ENCODE data around the gene TMEM190. TPM values are rescaled to one million over a fixed set of nuclear protein-coding genes. Genes with fewer than 3 reads are reported as not detected.
A peak's percentile ranks its signal among the peaks of the same experiment; 100 is the strongest.
"Not testable (repeated sequence)": the region's sequence is repeated elsewhere in the genome, so short reads cannot be mapped to it uniquely, and the experiment has no call there.

Gene TMEM190
- polyA plus RNA-seq, 4 donors: 0.30 to 0.31 TPM; not detected in 2

DNA sequence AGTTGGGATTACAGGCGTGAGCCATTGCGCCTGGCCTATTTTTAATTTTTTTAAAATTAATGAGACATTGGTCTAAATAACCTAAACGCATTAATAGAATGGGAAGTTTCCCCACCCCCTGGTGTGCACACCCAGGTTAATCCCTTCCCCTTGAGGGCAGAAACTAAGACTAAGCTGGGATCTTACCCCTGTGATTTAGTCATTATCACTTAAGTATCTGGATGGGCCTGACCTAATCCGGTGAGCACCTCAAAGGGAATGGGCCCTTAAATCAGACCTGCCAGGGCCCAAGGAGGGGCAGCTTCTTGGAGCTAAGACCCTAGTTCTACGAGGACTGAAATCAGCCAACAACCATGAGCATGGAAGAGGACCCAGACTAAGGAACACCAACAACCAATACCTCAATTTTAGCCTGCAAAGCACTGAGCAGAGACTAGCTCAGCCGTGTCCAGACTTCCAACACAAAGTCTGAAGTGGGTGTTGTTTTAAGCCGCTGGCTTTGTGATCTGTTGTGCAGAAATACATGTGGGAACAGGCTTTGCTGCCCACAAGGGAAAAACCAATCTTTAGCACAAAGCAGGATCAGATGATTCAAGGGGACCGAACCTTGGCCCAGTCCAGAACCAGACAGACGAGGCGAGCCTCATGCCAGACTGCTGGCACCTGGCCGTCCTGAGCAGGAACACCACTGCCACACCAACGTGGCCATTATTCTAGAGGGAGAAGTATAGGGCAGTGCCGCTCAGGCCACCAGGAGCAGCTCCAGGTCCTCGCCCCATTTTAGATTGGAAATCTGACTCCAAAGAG, 23.9 kb downstream of the TMEM190 start:
- no peak overlapping the region for H3K27ac ChIP-seq (ENCODE audit: low read depth in 1 of 3, low read length in 2 of 3)
- H3K4me1 ChIP-seq (ENCODE audit: control insufficient read depth in 3 of 3, insufficient read depth in 2 of 3, low read depth in 1 of 3, low read length in 2 of 3): peaks cover 0 to 1% (median 0%) of the 10 kb centered on the region in 3 donors
- DNase-seq (no peak), FAIRE-seq (no peak)
- WGBS, 3 donors: 81 to 89% (median 87%) methylated on average over 14 of the region's 14 CpGs
- no peaks in the 10 kb centered on the region for H3K9me3 ChIP-seq (ENCODE audit: control insufficient read depth in 2 of 2, insufficient read depth in 1 of 2, low read depth in 1 of 2, low read length in 1 of 2)
- no peaks in the 10 kb centered on the region for H3K27me3 ChIP-seq (ENCODE audit: control insufficient read depth in 3 of 3, insufficient read depth in 3 of 3, low read length in 3 of 3)
- H3K4me3 ChIP-seq (ENCODE audit: low read depth in 1 of 3, low read length in 3 of 3): no peak overlapping the region
- peaks cover 6 to 43% (median 15%) of the 10 kb centered on the region in 3 donors for H3K36me3 ChIP-seq (ENCODE audit: control insufficient read depth in 3 of 3, insufficient read depth in 2 of 3, low read depth in 1 of 3, low read length in 3 of 3)

DNA sequence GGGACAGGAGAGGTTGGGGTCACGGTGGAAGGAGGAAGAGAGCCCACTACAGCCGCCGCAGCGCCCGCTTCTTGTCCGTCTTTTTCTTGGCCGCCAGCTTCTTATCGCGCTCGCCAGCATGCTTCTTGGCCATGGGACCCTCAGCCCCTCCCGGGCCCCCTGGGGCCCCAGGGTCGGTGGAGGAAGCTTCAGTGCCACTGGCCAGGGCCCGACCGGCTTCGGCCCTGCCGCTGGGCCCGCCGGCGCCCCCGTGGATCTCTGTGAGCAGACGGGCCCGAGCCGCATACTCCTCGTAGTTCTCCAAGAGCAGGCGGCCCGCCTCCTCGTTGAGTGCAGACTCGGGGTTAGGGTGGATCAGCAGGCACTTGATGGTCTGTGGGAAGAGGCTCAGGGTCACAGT, 24.8 kb downstream of the TMEM190 start:
- not testable (repeated sequence) for H3K27ac ChIP-seq (ENCODE audit: low read depth in 1 of 3, low read length in 2 of 3); DNase-seq; H3K27me3 ChIP-seq (ENCODE audit: control insufficient read depth in 3 of 3, insufficient read depth in 3 of 3, low read length in 3 of 3); H3K4me3 ChIP-seq (ENCODE audit: low read depth in 1 of 3, low read length in 3 of 3); FAIRE-seq; H3K9me3 ChIP-seq (ENCODE audit: control insufficient read depth in 2 of 2, insufficient read depth in 1 of 2, low read depth in 1 of 2, low read length in 1 of 2)
- peaks cover 6 to 52% (median 15%) of the 10 kb centered on the region in 3 donors for H3K36me3 ChIP-seq (ENCODE audit: control insufficient read depth in 3 of 3, insufficient read depth in 2 of 3, low read depth in 1 of 3, low read length in 3 of 3)
- WGBS, 3 donors: 90 to 94% (median 93%) methylated on average over 14 to 22 of the region's 28 CpGs
- H3K4me1 ChIP-seq (ENCODE audit: control insufficient read depth in 3 of 3, insufficient read depth in 2 of 3, low read depth in 1 of 3, low read length in 2 of 3): peaks cover 4 to 10% (median 5%) of the 10 kb centered on the region in 3 donors

DNA sequence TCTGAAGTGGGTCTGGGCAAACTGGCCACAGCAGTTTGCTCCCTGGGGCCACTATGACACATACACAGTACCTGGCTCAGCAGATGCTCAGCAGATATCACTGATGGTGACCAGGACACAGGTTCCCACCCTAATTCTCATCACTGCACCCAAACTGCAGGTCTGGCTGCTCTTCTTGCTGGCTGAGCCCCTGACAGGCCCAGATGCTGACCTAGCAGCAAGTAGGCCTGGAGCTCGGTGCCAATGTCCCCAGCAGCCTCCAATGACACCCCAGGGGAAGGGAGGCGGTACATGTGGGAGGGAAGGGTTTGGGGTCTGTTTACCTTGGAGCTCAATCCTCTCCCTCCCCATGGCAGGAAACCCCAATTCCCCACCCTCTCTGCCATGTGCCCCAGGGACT, 25.9 kb downstream of the TMEM190 start:
- Histone ChIP-seq H3K4me3 (ENCODE audit: low read depth in 1 of 3, low read length in 3 of 3) (no peak overlapping the region), H3K4me1 (ENCODE audit: control insufficient read depth in 3 of 3, insufficient read depth in 2 of 3, low read depth in 1 of 3, low read length in 2 of 3) (peaks cover 5 to 16% (median 8%) of the 10 kb centered on the region in 3 donors), H3K36me3 (ENCODE audit: control insufficient read depth in 3 of 3, insufficient read depth in 2 of 3, low read depth in 1 of 3, low read length in 3 of 3) (peaks cover 6 to 57% (median 15%) of the 10 kb centered on the region in 3 donors), H3K9me3 (ENCODE audit: control insufficient read depth in 2 of 2, insufficient read depth in 1 of 2, low read depth in 1 of 2, low read length in 1 of 2) (no peaks in the 10 kb centered on the region), H3K27me3 (ENCODE audit: control insufficient read depth in 3 of 3, insufficient read depth in 3 of 3, low read length in 3 of 3) (no peaks in the 10 kb centered on the region), H3K27ac (ENCODE audit: low read depth in 1 of 3, low read length in 2 of 3) (no peak overlapping the region)
- 85 to 100% (median 93%) methylated on average over 2 of the region's 2 CpGs for WGBS, 3 donors
- DNase-seq: no peak
- no peak for FAIRE-seq

DNA sequence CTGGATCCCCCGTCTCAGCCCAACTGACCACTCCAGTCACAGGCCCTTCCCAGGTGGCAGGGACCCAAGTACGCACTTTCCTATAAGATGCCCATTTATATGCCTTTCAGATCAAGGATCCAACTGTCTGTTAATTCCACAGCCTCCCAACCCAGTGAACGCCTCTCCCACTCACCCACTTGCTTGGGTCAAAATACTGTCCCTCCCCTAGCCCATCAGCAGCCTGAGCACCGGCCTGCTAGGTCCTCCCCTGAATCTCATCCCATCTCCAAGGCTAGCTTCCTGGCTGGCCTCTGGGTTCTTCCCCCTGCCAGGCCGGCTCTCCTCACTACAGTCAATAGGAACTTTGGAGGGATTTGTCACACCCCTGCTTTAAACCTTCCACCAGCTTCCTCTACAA, 29.0 kb downstream of the TMEM190 start:
- Histone ChIP-seq H3K4me3 (ENCODE audit: low read depth in 1 of 3, low read length in 3 of 3) (no peak overlapping the region), H3K27me3 (ENCODE audit: control insufficient read depth in 3 of 3, insufficient read depth in 3 of 3, low read length in 3 of 3) (no peaks in the 10 kb centered on the region), H3K27ac (ENCODE audit: low read depth in 1 of 3, low read length in 2 of 3) (no peak overlapping the region), H3K9me3 (ENCODE audit: control insufficient read depth in 2 of 2, insufficient read depth in 1 of 2, low read depth in 1 of 2, low read length in 1 of 2) (peaks cover 0 to 13% of the 10 kb centered on the region in 2 donors), H3K36me3 (ENCODE audit: control insufficient read depth in 3 of 3, insufficient read depth in 2 of 3, low read depth in 1 of 3, low read length in 3 of 3) (peaks cover 6 to 53% (median 14%) of the 10 kb centered on the region in 3 donors), H3K4me1 (ENCODE audit: control insufficient read depth in 3 of 3, insufficient read depth in 2 of 3, low read depth in 1 of 3, low read length in 2 of 3) (peaks cover 7 to 16% (median 8%) of the 10 kb centered on the region in 3 donors)
- DNase-seq (no peak), FAIRE-seq (no peak)
- 84 to 93% (median 87%) methylated on average over 5 of the region's 5 CpGs for WGBS, 3 donors

DNA sequence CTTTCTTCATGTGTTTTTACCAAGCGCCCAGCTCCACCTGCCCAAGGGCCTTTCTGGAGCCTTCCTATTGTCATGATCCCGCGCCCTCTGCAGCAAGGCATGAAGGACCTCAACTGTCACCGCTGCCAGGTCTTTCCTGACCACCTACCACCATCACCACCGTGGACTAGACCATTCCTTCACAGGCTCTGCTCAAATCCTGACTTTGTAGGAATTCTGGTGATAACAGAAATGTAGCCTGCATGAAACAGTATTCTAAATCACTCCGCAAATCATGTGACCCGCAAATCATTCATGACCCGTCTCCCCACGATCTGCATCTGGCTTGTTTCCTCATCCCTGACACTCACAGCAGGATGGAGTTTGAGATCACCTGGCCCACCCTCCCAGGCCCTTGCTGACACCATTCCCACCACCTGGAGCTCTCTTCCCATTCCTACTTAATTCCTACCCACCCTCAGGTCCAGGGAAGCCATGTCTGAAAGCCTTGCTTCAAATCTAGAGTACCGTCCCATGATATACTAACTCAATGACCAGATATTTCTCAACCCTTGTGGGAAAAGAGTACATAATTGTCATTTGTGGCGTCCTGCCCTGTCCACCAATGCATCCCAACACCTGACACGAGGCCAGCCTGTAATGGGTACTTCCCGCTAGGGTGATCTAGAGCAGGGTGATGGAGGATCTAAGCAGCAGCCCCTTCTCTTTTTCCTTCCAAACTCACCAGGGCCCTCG, 29.6 kb downstream of the TMEM190 start:
- Histone ChIP-seq H3K4me1 (ENCODE audit: control insufficient read depth in 3 of 3, insufficient read depth in 2 of 3, low read depth in 1 of 3, low read length in 2 of 3) (peaks cover 7 to 16% (median 8%) of the 10 kb centered on the region in 3 donors), H3K9me3 (ENCODE audit: control insufficient read depth in 2 of 2, insufficient read depth in 1 of 2, low read depth in 1 of 2, low read length in 1 of 2) (peaks cover 0 to 13% of the 10 kb centered on the region in 2 donors), H3K27ac (ENCODE audit: low read depth in 1 of 3, low read length in 2 of 3) (peak overlapping the region in 1 of 3 donors; percentile 95), H3K36me3 (ENCODE audit: control insufficient read depth in 3 of 3, insufficient read depth in 2 of 3, low read depth in 1 of 3, low read length in 3 of 3) (peaks cover 6 to 48% (median 12%) of the 10 kb centered on the region in 3 donors), H3K4me3 (ENCODE audit: low read depth in 1 of 3, low read length in 3 of 3) (peak overlapping the region in 2 of 3 donors; percentile 69 to 82), H3K27me3 (ENCODE audit: control insufficient read depth in 3 of 3, insufficient read depth in 3 of 3, low read length in 3 of 3) (no peaks in the 10 kb centered on the region)
- FAIRE-seq (no peak), DNase-seq (no peak)
- 77 to 92% (median 79%) methylated on average over 14 of the region's 14 CpGs for WGBS, 3 donors

DNA sequence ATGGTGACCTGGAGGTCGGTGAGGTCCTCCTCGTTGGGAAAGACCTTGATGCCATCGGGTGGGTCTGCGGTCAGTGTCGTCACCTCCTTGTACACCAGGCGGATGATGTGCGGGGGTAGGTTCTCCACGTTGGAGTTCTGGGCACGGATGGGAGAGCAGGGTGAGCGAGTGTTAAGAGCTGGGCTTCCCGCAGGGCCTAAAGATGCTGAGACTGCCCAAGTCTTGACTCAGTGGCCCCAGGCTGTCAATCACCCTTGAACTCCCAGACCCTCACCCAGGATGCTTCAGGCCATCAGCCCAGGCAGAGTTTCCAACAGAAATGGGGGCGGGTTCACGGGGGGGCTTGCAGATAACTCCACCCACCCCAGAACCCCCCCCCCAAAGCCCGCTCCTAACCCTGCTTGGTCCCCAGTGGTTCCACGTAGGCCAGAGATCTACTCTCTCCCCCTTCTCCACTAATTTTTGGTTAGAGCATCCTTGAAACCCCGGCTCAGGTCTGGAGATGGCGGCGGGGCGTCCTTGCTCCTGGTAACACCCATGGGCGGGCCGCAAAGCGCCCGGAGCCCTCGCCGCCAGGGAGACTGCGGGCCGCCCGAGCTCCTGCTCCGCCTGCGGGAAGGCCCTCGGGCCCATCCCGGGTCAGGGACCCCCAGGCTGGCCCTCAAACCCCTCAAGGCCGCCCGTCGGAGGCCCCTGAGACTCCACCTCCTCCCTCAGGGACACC, 30.4 kb downstream of the TMEM190 start:
- FAIRE-seq: no peak
- Histone ChIP-seq H3K4me1 (ENCODE audit: control insufficient read depth in 3 of 3, insufficient read depth in 2 of 3, low read depth in 1 of 3, low read length in 2 of 3) (peaks cover 7 to 16% (median 8%) of the 10 kb centered on the region in 3 donors), H3K36me3 (ENCODE audit: control insufficient read depth in 3 of 3, insufficient read depth in 2 of 3, low read depth in 1 of 3, low read length in 3 of 3) (peaks cover 6 to 42% (median 10%) of the 10 kb centered on the region in 3 donors), H3K4me3 (ENCODE audit: low read depth in 1 of 3, low read length in 3 of 3) (peak overlapping the region; percentile 69 to 89 (median 82)), H3K27ac (ENCODE audit: low read depth in 1 of 3, low read length in 2 of 3) (peak overlapping the region; percentile 95 to 98 (median 97)), H3K27me3 (ENCODE audit: control insufficient read depth in 3 of 3, insufficient read depth in 3 of 3, low read length in 3 of 3) (no peaks in the 10 kb centered on the region), H3K9me3 (ENCODE audit: control insufficient read depth in 2 of 2, insufficient read depth in 1 of 2, low read depth in 1 of 2, low read length in 1 of 2) (peaks cover 0 to 13% of the 10 kb centered on the region in 2 donors)
- 14 to 20% (median 14%) methylated on average over 32 to 35 of the region's 35 CpGs for WGBS, 3 donors
- peak in 1 of 2 donors; percentile 27 for DNase-seq

DNA sequence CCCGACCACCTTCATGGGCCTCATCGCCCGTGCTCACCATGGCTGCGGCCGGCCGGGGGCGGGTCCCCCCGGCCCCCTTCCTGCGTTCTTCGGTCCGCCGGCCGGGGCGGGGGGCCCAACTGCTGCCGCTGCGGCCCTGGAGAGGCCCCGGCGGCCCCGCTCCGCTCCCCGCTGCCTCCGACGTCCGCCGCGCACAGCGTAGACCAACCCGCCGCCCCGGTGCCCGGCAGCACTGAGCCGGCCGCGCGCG, 30.8 kb downstream of the TMEM190 start, which contains the start of gene UBE2S:
Gene UBE2S (minus strand): TSS at position 239 of the 250 bp plus-strand sequence. CDS start 199 bp downstream, at position 40.
- peak within 1 kb of the TSS; percentile 69 to 89 (median 82) for H3K4me3 ChIP-seq (ENCODE audit: low read depth in 1 of 3, low read length in 3 of 3)
- WGBS, 3 donors: 0 to 2% (median 1%) methylated on average over 10 to 36 of the region's 36 CpGs
- peaks cover 0 to 13% of the 10 kb centered on the region in 2 donors for H3K9me3 ChIP-seq (ENCODE audit: control insufficient read depth in 2 of 2, insufficient read depth in 1 of 2, low read depth in 1 of 2, low read length in 1 of 2)
- H3K4me1 ChIP-seq (ENCODE audit: control insufficient read depth in 3 of 3, insufficient read depth in 2 of 3, low read depth in 1 of 3, low read length in 2 of 3): peaks cover 7 to 16% (median 8%) of the 10 kb centered on the region in 3 donors
- peaks cover 2 to 37% (median 5%) of the 10 kb centered on the region in 3 donors for H3K36me3 ChIP-seq (ENCODE audit: control insufficient read depth in 3 of 3, insufficient read depth in 2 of 3, low read depth in 1 of 3, low read length in 3 of 3)
- H3K27me3 ChIP-seq (ENCODE audit: control insufficient read depth in 3 of 3, insufficient read depth in 3 of 3, low read length in 3 of 3); FAIRE-seq: not testable (repeated sequence)
- peak in 1 of 2 donors; percentile 62 for DNase-seq
- peak within 1 kb of the TSS; percentile 95 to 98 (median 97) for H3K27ac ChIP-seq (ENCODE audit: low read depth in 1 of 3, low read length in 2 of 3)
